Hepatic stellate cell (primary cell): Measurements from ENCODE around the gene POLR2A.
"Not testable (repeated sequence)": the region's sequence is repeated elsewhere in the genome, so short reads cannot be mapped to it uniquely, and the experiment has no call there.

Source experiments
- DNase-seq: peaks from one replicate; pipeline ENCODE4 v3.0.0; 2011; ENCODE audit warnings: low spot score

Gene POLR2A

GRCh38 chr17:7460850-7461660, 23.1 kb upstream of the POLR2A start:
- DNase-seq: no peak

- no peak for DNase-seq
These were observed 21.4 kb upstream of the POLR2A start for GRCh38 chr17:7462474-7463371.

DNA sequence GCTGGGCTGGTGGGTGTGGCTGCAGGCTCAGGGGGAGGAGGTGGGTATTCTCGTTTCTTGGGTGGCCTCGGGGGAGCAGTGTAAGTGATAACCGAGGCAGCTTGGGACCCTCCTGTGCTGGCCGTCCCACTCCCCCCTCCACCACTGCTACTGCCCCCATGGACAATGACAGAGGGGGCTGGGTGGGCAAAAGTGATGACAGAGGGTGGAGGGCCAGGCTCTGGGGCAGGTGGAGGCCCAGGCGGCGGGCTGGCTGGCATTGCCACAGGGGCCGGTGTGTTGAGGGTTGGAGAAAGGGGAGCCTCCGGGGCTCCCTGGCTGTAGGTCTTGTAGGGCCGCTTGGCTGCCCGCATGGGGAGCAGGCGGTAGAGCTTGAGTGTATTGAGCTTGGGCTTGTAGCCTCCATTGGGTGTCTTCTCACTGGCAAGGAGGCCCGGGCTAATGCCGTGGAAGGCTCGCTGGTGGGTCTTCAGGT, 20.8 kb upstream of the POLR2A start:
- no peak for DNase-seq

- no peak for DNase-seq
These were observed 20.1 kb upstream of the POLR2A start for GRCh38 chr17:7464081-7464480.

DNA sequence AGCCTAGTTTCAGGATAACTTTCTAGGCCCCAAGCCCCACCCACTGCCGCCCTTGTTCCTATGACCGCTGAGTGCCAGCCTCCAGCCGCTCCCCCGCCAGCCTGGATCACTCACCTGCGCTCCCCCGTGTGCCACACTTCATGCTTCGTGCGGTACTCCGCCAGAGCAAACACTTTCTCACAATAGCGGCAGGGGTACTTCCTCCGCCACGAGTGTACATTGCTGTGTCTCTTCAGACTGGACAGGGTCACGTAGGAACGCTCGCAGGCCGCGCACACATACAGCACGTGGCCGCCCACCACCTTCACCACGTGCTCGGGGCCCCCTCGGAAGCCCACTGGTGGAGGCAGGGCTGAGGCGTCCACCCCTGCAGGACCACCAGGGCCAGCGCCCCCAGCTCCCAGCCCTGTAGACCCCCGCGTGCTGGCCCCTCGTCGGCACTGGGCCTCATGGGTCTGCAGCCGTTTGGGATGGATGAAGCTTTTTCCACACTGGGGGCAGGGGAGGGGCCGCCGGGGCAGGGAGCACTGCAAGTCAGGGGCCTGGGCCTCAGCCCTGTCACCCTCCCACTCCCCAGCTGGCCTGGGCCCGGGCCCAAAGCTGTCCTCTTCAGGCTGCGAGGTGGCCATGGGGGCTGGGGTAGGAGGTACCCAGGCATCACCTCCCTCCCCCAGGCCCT, 18.4 kb upstream of the POLR2A start:
- no peak for DNase-seq

DNA sequence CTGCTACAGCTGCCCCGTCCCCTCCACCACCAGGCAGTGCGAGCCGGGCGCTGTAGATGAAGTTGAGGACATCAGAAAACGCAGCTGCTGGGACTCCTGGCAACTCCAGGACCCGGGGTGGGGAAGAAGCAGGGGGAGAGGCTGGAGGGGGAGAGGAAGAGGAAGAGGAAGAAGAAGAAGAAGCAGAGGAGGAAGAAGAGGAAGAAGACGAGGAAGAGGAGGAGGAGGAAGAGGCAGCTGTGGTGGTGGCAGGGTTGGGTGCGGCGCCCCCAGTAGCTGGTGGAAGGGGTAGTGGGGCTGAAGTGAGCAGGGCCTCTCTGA, 17.9 kb upstream of the POLR2A start:
- DNase-seq: no peak

GRCh38 chr17:7466639-7467341, 17.4 kb upstream of the POLR2A start:
- peak; percentile 72 for DNase-seq

GRCh38 chr17:7467498-7467897, 16.7 kb upstream of the POLR2A start:
- no peak for DNase-seq

DNA sequence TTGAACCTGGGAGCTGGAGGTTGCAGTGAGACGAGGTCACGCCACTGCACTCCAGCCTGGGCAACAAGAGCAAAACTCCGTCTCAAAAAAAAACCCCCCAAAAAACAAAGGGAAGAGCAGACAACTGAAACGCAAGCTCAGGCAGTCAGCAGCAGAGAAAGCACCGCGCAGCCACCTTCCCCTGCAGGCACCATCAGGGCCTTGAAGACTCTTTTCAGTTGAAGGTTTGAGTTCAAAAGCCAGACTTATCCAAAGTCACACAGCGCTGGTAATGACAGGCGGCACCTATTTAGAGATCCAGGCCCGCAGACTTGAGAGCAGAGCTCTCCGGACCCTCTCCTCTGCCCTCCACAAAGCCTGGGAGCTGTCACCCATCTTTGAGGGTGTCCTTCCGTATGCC, 15.9 kb upstream of the POLR2A start:
- DNase-seq: no peak

DNA sequence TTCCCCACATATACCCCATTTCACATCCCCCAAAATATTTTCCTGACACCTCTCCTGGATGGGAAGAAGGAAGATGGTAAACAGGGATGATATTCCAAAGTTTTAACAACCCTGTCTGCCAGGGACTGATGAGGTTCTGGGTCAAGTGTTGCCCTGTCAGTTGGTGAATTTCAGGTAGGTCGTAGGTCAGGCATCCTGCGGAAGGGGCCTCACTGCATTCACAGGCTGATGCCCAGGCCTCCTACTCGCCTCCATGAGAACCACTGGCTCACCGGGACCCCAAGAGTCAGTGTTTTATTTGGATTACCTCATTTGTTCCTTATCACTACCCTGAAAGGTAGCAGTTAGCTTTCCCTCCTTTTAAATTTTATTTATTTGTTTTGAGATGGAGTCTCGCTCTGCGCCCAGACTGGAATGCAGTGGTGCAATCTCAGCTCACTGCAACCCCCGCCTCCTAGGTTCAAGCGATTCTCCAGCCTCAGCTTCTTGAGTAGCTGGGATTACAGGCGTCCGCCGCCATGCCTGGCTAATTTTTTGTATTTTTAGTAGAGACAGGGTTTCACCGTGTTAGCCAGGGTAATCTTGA, 15.3 kb upstream of the POLR2A start:
- DNase-seq: no peak

- DNase-seq: not testable (repeated sequence)
These were observed 14.3 kb upstream of the POLR2A start for GRCh38 chr17:7469843-7470242.

DNA sequence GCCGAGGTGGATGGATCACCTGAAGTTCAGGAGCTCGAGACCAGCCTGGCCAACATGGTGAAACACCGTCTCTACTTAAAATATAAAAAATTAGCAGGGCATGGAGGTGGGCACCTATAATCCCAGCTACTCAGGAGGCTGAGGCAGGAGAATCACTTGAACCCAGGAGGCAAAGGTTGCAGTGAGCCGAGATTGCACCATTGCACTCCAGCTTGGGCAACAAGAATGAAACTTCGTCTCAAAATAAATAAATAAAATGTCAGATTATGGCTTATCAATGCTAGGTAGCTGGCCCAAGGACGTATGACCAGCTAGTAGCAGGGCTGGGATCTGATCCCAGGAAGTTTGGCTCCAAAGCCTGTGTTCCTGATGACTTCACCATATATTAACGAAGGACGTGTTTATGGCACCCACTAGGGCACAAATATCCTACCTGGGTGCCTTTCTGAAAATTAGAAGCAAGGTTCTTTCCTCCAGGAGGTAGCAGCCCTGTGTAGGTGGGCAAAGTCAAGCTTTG, 13.7 kb upstream of the POLR2A start:
- not testable (repeated sequence) for DNase-seq

DNA sequence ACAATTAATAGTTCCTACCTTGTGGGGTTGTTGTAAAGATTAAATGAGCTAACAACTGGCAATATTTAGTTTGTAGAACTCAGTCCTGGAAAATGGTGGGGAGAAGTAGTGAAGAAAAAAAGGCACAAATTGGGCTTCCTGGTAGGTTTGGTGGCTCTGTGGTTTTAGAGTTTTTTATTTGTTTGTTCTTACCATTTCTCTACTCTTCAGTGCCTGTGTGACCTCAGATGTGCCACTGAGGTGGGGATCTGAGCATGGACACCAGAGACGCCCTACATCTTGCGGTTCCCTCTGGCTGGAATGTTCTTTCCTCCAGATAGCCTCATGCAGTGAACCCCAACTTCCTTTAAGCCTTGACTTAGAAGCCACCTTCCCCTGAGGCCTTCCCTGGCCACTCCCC, 12.4 kb upstream of the POLR2A start:
- no peak for DNase-seq

- not testable (repeated sequence) for DNase-seq
These were observed 9.4 kb upstream of the POLR2A start for GRCh38 chr17:7474767-7475166.

- peak; percentile 37 for DNase-seq
These were observed 8.3 kb upstream of the POLR2A start for GRCh38 chr17:7475764-7476422.

- DNase-seq: peak; percentile 51
These were observed 7.7 kb upstream of the POLR2A start for GRCh38 chr17:7476494-7476893.

- no peak for DNase-seq
These were observed 7.2 kb upstream of the POLR2A start for GRCh38 chr17:7476951-7477350.

DNA sequence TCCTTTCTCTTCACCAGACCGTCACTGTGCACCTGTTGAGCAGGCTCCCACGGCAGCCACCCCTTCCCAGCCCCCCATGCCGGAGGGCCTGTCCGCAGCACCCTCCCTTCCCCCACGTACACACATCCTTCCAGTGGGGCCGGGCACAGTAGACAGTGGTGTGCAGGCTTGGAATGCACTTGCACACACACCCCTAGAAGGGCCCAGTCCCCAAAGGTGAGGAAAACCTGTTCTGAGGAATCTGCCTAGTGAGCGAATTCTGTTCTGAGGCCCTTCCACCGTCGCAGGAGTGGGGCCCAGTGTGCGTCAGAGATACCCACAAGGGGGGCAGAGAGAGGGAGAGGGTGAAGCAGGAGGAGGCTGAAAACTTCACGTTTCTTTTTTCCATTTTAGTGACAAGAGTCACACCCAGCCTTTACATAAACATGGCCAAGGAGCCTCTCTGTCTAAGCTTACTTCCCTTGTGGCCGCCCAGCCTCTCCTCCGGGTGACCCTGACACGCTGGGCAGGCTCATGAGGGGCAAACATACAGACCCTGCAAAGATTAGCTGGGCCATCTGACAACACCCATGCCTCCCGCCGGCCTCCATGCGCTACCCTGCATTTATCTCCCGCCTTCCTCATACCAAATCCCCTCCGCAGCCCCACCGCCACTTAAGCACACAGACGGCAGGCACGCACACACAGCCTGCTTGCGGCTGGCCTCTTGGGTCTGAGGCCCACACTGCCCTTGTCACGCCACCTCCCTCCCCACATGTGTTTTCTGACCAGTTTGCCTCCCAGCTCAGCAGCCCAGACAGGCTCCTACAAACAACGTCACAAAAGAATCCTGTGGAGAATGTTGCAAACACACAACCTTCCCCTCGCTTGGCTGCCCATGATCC, 6.5 kb upstream of the POLR2A start:
- peak; percentile 96 for DNase-seq

GRCh38 chr17:7478276-7479212, 5.6 kb upstream of the POLR2A start:
- peak; percentile 74 for DNase-seq
